HG02763 (cell line): ENCODE results near the gene FER.
"Not testable (repeated sequence)": the region's sequence is repeated elsewhere in the genome, so short reads cannot be mapped to it uniquely, and the experiment has no call there.

Experiments
- ATAC-seq: cut with Tn5 transposase; IDR thresholded peaks from one replicate; pipeline ENCODE4 v1.9.1; 2021; ENCODE audit warnings: mild to moderate bottlenecking, moderate library complexity; ENCODE audit not compliant: unreplicated experiment

FER gene

GRCh38 chr5:108869066-108869465 lies 121.4 kb downstream of the FER start:
- no peak for ATAC-seq

GRCh38 chr5:108876451-108876850 lies 128.8 kb downstream of the FER start:
- ATAC-seq, result no peak

DNA sequence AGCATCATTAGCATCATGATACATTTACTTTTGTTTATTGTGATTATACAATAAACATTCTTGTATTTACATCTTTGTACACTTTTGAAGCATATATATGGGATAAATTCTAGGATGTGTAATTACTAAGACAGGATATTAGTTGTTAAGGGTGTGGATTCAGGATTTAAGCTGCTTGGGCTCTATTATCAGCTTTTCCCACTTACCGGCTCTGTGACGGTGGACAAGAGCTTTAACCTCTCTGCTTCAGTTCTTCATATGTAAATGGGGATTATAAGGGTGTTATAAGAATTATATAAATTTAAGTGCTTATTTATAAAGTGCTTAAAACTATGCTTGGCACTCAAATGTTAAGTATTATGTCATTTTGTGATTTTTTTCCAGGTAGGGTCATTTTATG lies 131.1 kb downstream of the FER start:
- ATAC-seq, result no peak

- ATAC-seq, result no peak
These were observed 133.4 kb downstream of the FER start for GRCh38 chr5:108881133-108881532.

DNA sequence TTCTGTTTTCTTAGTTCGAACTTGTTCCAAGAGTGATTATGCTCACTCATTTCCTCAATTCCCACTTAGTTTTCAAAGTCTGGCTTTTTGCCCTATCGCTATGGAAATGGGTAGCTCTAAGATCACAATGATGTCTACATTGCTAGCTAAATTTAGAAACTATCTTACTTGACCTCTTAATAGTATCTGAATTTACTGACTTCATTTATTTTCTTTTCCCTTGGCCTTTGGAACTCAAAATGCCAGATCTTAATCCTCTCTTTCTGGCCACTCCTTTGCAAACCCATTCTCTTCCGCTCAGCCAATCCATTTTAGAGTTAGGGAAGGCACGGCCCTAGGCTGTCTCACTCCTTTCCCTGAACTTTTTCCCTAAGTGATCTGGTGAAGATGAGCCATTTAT lies 137.0 kb downstream of the FER start:
- ATAC-seq, result no peak

DNA sequence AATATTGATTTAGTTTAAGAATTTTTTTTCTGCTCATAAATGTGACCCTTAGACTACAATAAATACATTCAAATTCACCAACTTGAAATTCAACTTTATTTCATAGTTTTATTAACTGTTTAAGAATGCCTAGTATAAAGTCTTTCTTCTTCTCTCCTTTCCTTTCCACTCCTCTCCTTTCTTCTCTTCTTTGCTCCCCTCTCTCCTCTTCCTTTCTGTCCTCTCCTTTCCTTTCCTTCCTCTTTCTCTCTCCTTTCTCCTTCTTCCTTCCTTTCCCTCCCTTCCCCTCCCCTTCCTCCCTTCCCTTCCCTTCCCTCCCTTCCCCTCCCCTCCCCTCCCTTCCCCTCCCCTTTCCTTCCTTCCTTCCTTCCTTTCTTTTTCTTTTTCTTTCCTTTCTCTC lies 150.6 kb downstream of the FER start:
- no peak for ATAC-seq

GRCh38 chr5:108898707-108899106 lies 151.0 kb downstream of the FER start:
- no peak for ATAC-seq

GRCh38 chr5:108899244-108899643 lies 151.5 kb downstream of the FER start:
- ATAC-seq, result not testable (repeated sequence)

DNA sequence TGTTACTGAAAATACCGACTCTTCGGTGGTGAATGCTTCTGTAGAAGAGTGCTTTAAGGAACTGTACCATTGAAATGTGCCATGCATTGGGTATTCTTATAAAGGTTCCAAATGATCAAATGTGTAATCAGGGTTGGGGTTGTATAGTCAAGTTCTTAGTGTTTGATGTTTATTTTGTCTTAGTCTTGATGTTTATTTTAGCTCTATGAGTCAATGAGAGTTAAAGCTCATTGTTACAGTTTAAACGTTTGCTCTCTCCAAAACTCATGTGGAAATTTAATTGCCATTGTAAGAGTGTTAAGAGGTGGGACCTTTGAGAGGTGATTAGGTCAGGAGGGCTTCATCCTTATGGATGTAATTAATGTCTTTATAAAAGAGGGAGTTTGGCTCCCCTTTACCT lies 153.0 kb downstream of the FER start:
- ATAC-seq, result no peak

- ATAC-seq, result no peak
These were observed 158.1 kb downstream of the FER start for GRCh38 chr5:108905805-108906204.

DNA sequence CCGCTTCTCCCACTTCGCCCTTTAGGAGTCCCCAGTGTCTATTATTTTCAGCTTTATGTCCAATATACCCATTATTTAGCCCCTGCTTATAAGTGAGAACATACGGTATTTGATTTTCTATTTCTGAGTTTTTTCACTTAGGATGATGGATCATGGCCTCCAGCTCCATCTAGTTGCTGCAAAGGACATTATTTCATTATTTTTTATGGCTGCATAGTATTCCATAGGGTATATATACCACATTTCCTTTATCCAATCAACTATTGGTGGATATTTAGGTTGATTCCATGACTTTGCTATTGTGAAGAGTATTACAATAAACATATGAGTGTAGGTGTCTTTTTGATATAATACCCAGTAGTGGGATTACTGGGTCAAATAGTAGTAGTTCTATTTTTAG lies 162.9 kb downstream of the FER start:
- ATAC-seq, result no peak

DNA sequence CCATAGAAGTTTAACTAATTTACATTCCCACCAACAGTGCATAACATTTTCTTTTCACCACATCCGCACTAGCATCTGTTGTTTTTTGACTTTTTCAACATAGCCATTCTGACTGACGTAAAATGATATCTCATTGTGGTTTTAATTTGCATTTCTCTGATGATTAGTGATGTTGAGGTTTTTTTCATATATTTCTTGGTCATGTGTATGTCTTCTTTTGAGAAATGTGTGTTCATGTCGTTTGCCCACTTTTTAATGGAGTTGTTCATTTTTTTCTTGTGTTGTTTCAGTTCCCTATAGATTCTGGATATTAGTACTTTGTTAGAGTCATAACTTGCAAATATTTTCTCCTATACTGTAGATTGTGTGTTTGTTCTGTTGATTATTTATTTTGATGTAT lies 163.4 kb downstream of the FER start:
- ATAC-seq, result no peak

DNA sequence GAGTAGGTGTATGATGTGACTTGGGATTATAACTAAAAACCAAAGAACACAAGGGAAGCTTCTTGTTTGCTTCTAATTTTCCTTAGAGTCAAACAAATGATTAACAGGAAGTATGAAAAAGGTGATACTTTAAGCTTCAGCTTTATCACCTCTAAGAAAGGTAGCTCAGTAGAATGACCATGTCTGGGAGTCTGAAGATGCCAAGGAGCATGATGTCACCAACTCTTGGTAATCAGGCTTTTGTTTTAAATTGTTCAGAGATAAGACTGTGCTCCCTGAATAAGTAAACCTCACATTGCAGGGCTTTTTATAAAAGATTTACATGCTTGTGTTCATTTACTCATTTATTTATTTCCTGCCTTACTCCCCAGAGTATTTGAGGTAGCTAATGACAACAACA lies 169.9 kb downstream of the FER start:
- ATAC-seq, result no peak

- ATAC-seq, result no peak
These were observed 172.1 kb downstream of the FER start for GRCh38 chr5:108919591-108920326.

DNA sequence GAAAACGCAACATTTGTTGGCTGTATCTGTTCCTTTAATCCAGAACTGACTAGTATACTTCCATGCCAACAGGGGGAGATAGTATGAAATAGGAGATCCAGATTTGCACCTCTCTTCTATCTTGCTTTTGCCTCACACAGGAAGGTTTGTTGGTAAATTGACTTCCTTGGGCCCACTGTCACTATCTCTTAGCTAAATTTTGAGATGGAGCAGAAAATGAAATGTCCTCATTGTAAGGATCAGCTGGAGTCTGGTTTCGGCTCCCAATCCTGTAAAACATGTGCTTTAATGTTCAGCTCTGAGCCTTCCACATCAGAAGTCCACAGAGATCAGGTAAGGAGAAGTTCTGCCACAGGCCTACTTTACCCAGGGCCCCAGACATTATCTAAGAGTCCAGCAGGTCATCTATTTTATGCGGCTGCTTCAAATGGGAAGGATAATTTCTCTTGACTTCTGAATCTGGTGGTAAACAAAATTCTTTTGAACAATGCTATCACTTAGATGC lies 176.8 kb downstream of the FER start:
- no peak for ATAC-seq

DNA sequence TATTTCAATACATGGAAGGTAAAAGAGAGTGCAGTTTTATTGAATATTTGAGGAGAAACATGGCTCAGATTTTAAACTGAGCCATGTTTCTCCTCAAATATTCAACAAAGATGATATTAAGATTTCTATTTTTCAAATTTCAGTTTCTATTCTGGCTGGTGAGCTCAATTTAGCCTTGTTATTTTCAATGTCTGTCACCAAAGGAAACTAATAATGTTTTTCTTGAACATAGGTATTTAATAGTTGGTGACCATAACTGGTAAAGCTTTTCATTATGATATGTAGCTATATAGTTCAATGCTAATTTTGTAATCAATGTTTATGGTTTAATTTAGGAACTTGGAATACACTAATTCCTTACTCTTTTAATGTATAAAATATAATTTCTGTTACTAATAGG lies 177.4 kb downstream of the FER start:
- ATAC-seq, result no peak

DNA sequence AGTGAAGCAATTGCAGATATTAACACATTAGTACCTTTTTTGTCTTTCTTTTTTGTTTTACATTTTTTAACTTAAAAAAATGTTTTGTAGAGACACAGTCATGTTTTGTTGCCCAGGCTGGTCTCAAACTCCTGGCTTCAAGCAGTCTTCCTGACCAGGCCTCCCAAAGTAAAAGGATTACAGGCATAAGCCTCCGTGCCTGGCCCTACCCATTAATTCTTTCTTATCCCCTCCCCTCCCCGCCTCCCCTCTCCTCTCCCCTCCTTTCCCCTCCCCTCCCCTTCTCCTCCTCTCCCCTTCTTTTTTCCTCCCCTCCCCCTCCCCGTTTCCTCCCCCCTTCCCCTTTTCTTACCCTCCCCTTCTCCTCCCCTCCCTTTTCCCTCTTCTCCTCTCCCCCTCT lies 182.4 kb downstream of the FER start:
- no peak for ATAC-seq

DNA sequence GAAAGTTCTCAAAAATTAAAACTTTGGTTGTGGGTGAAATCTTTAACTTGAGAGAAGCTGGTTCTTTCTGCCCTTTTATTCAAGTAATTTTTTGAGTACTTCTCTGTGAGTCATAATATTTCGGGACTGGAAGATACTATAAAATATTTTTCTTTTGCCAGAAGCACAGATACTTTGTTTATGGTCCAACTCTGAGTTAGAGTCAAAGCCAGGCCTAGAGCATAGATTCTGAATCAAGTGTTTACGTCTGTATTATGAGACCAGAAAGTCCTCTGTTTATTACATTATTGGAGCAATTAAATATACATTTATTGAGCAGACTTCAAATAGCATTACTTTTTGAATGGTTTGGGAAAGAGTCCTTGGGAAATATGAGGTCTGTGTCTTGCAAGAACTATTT lies 187.9 kb downstream of the FER start:
- no peak for ATAC-seq

DNA sequence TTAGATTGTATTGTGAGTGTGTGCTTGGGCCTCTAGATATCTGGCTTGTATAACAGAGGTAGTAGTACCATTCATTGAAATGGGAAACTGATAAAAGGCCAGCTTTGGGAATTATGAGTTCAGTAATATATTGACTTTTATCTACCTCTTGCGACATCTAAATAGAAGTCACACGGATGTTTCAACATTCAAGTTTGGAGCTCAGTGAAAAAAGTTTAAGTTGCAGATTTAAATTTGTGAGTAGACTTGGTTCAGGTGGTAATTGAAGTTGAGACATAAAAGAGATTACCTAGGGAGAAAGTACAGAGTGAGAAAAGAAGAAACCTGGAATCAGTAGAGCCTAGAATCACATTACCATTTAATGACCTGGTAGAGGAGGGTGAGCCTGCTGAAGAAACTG lies 189.5 kb downstream of the FER start:
- no peak for ATAC-seq

DNA sequence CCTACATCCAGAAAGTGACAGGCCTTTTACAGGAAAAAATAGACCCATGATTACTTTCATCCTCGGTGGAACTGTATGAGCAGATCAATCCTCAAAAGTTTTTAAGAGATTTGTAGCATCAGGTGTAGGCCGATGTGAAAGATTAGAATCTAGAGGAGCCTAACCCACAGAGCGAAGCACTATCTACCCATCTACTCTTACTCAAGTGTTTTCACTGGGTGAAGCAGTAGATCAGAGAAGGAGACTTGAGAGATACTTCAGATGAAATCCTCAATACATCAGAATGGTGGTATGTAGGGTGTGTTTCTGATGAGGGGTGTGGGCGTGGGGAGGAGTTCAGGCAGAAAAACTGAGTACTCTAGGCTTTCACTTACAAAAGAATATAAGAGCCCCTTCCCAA lies 192.8 kb downstream of the FER start:
- ATAC-seq, result no peak

DNA sequence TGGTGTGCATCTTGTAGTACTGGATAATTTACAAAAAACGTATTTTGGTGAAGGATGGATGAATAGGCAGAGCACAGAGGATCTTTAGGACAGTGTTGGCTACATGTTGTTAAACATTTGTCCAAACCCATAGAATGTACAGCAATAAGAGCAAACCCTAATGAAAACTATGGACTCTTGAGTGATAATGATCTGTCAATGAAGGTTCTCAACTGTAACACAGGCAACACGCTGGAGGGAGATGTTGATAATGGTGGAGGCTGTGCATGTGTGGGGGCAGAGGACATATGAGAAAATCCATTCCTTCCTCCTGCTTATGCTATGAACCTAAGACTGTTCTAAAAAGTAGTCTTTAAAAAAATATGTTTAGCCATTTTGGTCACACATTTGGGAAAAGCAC lies 194.0 kb downstream of the FER start:
- ATAC-seq, result no peak

DNA sequence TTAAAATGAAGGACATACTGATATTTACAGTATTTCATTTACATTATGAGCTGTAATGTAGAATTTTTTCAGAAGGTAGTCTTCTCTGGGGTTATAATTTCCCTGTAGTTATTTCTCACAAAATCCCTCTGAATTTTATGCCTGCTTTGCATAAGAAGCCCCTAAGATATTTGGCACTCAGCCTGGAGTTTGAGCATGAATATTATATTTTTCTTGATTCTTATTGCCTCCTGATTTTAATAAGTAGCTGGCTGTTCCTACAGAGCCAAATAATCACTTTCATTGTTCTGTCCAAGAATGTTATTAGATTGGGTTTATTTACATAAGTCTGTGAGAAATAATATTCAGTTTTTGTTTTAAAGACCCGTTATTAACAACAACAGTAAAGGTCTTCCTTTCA lies 195.0 kb downstream of the FER start:
- no peak for ATAC-seq

GRCh38 chr5:108945094-108945493 lies 197.4 kb downstream of the FER start:
- ATAC-seq, result no peak
